Activated CD8-positive, alpha-beta T cell treated with anti-CD3 and anti-CD28 coated beads for 36 hours (primary cell): ENCODE results near the gene CEBPB. TPM values are rescaled to one million over a fixed set of nuclear protein-coding genes. Genes with fewer than 3 reads are reported as not detected.
"Not testable (repeated sequence)": the region's sequence is repeated elsewhere in the genome, so short reads cannot be mapped to it uniquely, and the experiment has no call there.

Source experiments
- ATAC-seq: fragments of 200-7000 bp; cut with Tn5 transposase; one replicate; pipeline ENCODE4 v1.10.0; 2021; ENCODE audit warnings: mild to moderate bottlenecking, moderate library complexity
- CTCF ChIA-PET: fragments of 350-600 bp; sonication (Branson Sonifier 250); formaldehyde crosslinking; loops from one replicate; lab custom pipeline; 2021; ENCODE audit warnings: antibody characterized with exemption; lab: Charles Lee
- POLR2A ChIA-PET: fragments of 350-600 bp; sonication (Branson Sonifier 250); formaldehyde crosslinking; loops from one replicate; lab custom pipeline; 2021; ENCODE audit warnings: antibody characterized with exemption; lab: Charles Lee
- DNase-seq: peaks from one replicate; pipeline ENCODE4 v3.0.0-alpha.2; 2020
- H3K27ac Mint-ChIP-seq: one replicate; pipeline ENCODE4 v1.8.0; 2021; ENCODE audit warnings: mild to moderate bottlenecking, mixed read lengths
- H3K27me3 Mint-ChIP-seq: one replicate; pipeline ENCODE4 v1.8.0; 2021; ENCODE audit warnings: mixed read lengths
- H3K36me3 Mint-ChIP-seq: one replicate; pipeline ENCODE4 v1.8.0; 2021; ENCODE audit warnings: low read depth, mixed read lengths
- H3K4me1 Mint-ChIP-seq: one replicate; pipeline ENCODE4 v1.8.0; 2021; ENCODE audit warnings: low read depth, mixed read lengths
- H3K4me3 Mint-ChIP-seq: one replicate; pipeline ENCODE4 v1.8.0; 2021; ENCODE audit warnings: mild to moderate bottlenecking, moderate library complexity, mixed read lengths
- H3K9me3 Mint-ChIP-seq: one replicate; pipeline ENCODE4 v1.8.0; 2021; ENCODE audit warnings: mixed read lengths
- intact Hi-C: fragments of 100-400 bp; cut with micrococcal nuclease; formaldehyde crosslinking; loops from one replicate; pipeline ENCODE4 v1.10.0; 2022
- total RNA-seq, 2 experiments: library from RNA; stranded (reverse); gene quantifications; one replicate each; pipeline ENCODE4 v1.2.3, GENCODE V29; 2021
- TF ChIP-seq, protein P1 (sequence below): fragments of 200-600 bp; IDR thresholded peaks from one replicate; pipeline ENCODE4 v1.8.0; 2022; ENCODE audit warnings: antibody characterized with exemption, mild to moderate bottlenecking

Gene CEBPB
- total RNA-seq, 2 experiments from 2014 or later = 27.2 to 28.4 TPM

DNA sequence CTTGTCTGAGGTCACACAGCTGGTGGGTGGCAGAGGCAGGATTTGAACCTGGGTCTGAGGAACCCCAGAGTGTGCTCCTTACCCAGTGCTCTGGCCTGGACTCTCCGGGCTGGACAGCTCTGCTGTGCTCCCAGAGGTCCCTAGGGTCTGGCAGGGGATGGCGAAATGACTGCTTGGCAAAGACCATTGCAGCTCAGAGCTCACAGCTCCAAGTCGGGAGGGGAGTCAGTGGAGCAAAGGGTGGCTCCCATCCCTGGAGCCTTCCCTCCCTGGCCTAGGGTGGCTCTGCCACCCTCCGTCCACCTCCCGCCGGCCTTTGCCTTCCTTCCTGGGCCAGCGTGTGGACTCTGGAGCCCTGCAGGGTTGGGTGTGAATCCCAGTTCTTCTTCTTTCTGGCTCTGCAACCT, 17.5 kb downstream of the CEBPB start:
- no peak for ATAC-seq
- intact Hi-C loops = no loop called here
- ChIA-PET CTCF (interaction anchor here (1.1 kb wide), 2 partner anchors 11 to 256 kb away, joined by 3 to 4 read pairs; no protein-coding TSS in a partner anchor), POLR2A (interaction anchor here (0.6 to 1.1 kb wide), 3 partner anchors 12 to 162 kb away, joined by 3 read pairs; partner anchors contain the start of gene CEBPB)
- TF ChIP-seq, protein P1, sequence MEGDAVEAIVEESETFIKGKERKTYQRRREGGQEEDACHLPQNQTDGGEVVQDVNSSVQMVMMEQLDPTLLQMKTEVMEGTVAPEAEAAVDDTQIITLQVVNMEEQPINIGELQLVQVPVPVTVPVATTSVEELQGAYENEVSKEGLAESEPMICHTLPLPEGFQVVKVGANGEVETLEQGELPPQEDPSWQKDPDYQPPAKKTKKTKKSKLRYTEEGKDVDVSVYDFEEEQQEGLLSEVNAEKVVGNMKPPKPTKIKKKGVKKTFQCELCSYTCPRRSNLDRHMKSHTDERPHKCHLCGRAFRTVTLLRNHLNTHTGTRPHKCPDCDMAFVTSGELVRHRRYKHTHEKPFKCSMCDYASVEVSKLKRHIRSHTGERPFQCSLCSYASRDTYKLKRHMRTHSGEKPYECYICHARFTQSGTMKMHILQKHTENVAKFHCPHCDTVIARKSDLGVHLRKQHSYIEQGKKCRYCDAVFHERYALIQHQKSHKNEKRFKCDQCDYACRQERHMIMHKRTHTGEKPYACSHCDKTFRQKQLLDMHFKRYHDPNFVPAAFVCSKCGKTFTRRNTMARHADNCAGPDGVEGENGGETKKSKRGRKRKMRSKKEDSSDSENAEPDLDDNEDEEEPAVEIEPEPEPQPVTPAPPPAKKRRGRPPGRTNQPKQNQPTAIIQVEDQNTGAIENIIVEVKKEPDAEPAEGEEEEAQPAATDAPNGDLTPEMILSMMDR = no peak
- no peak for DNase-seq
- Mint-ChIP-seq H3K4me1 (peaks cover 6% of the 10 kb centered on the region), H3K36me3 (no peaks in the 10 kb centered on the region), H3K9me3 (peaks cover 9% of the 10 kb centered on the region), H3K27me3 (peaks cover 9% of the 10 kb centered on the region), H3K4me3 (no peak overlapping the region), H3K27ac (no peak overlapping the region)

DNA sequence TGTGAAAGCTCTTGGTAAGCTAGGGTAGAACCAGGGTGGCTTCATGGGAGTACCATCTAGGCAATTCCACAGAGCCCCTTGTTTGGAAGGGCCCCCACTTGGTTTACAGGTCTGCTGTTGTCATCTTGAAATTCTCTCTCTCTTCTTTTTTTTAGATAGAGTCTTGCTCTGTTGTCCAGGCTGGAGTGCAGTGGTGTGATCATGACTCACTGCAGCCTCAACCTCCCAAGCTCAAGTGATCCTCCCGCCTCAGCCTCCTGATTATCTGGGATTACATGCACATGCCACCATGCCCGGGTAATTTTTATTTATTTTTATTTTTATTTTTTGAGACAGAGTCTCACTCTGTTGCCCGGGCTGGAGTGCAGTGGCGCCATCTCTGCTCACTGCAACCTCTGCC, 18.2 kb downstream of the CEBPB start:
- H3K27ac Mint-ChIP-seq, DNase-seq, H3K27me3 Mint-ChIP-seq, ATAC-seq, H3K4me1 Mint-ChIP-seq, intact Hi-C loops, H3K4me3 Mint-ChIP-seq, POLR2A ChIA-PET, H3K9me3 Mint-ChIP-seq, H3K36me3 Mint-ChIP-seq: not testable (repeated sequence)
- CTCF ChIA-PET = interaction anchor here (1.1 kb wide), 1 partner anchor 10 kb away, joined by 3 read pairs; no protein-coding TSS in a partner anchor

DNA sequence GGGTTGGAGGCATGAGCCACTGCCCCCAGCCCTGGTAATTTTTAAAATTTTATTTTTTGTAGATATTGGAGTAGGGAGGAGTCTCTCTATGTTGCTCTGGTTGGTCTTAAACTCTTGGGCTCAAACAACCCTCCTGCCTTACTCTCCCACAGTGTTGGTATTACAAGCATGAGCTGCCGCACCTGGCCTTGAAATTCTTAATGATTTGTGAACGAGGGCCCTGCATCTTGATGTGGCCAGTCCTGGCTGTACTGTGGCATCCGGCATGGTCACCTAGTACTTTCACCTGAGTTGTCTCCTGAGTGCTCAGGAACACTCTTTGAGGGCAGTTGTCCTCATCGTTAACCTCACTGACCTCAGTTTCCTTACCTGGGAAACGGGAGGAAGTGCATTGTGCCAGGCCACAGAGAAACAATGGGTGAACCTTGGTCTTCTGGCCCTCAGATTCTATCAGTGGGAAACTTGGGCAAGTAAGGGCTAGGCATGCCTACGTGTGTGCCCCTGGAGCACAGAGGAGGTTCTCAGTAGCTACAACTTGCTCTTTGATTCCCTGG, 19.5 kb downstream of the CEBPB start:
- no peak for DNase-seq
- CTCF ChIA-PET = interaction anchor here (1.2 kb wide), 1 partner anchor 31 kb away, joined by 4 read pairs; no protein-coding TSS in a partner anchor
- TF ChIP-seq, protein P1 = no peak
- Mint-ChIP-seq H3K27me3 (peaks cover 5% of the 10 kb centered on the region), H3K4me3 (no peak overlapping the region), H3K4me1 (peaks cover 6% of the 10 kb centered on the region), H3K36me3 (no peaks in the 10 kb centered on the region), H3K27ac (no peak overlapping the region), H3K9me3 (no peaks in the 10 kb centered on the region)
- intact Hi-C loops = no loop called here
- POLR2A ChIA-PET = interaction anchor here (1.0 kb wide), 1 partner anchor 100 kb away, joined by 3 read pairs; no protein-coding TSS in a partner anchor
- no peak for ATAC-seq

DNA sequence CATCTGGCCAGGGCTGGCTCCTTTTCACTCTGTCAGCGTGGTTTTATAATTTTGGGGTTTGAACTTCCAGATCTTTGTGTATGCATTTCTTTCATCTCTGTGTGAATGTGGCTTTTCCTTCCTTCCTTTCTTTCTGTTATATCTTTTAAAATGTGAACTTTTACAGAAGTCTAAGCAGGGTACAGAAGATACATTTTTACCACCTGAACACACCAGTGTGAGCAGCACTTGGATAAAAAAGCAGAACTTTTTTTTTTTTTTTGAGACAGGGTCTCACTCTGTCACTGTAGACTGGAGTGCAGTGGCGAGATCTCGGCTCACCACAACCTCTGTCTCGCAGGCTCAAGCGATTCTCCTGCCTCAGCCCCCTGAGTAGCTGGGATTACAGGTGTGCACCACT, 20.5 kb downstream of the CEBPB start:
- H3K4me1 Mint-ChIP-seq = peaks cover 6% of the 10 kb centered on the region
- POLR2A ChIA-PET = interaction anchor here (1.0 kb wide), 1 partner anchor 101 kb away, joined by 3 read pairs; no protein-coding TSS in a partner anchor

DNA sequence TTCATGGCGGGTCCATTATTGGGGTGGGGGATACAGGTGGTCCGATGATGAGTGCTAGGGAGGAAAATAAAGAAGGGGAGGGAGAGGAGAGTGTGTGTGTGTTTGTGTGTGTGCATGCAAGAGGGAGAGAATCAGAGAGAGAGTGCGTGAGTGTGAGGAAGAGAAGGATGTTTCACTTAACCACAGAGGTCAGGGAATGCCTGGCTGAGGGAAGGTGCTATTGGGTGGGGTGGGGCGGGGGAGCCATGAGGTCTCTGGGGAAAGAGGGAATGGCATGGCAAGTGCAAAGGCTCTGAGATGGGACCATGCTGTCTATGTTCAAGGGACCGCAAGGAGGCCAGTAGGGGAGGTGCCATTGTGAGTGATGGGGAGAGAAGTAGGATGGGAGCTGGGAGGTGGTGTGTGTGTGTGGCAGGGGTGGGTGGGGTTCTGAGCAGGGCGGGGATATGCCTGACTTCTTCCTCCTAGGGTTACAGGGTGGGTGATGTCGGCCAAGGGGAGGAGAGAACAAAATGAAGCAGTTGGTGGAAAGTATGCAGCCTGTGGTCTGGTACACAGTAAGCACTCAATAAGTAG, 23.0 kb downstream of the CEBPB start:
- no peaks in the 10 kb centered on the region for H3K9me3 Mint-ChIP-seq
- H3K36me3 Mint-ChIP-seq = no peaks in the 10 kb centered on the region
- ChIA-PET POLR2A (no interaction called here), CTCF (no interaction called here)
- intact Hi-C loops = no loop called here
- TF ChIP-seq, protein P1 = no peak
- peaks cover 10% of the 10 kb centered on the region for H3K27me3 Mint-ChIP-seq
- peaks cover 6% of the 10 kb centered on the region for H3K4me1 Mint-ChIP-seq
- DNase-seq (no peak), ATAC-seq (no peak)
- no peak overlapping the region for H3K27ac Mint-ChIP-seq
- no peak overlapping the region for H3K4me3 Mint-ChIP-seq

More for the DNA sequence above, 20.5 kb downstream of the CEBPB start:
- TF ChIP-seq, protein P1 = no peak
- Mint-ChIP-seq H3K4me3 (no peak overlapping the region), H3K9me3 (no peaks in the 10 kb centered on the region), H3K36me3 (no peaks in the 10 kb centered on the region), H3K27ac (no peak overlapping the region), H3K27me3 (peaks cover 8% of the 10 kb centered on the region)
- DNase-seq (no peak), ATAC-seq (no peak)
- CTCF ChIA-PET = interaction anchor here (1.2 kb wide), 1 partner anchor 32 kb away, joined by 4 read pairs; no protein-coding TSS in a partner anchor
- intact Hi-C loops = no loop called here
